Mucosa of descending colon (tissue), 3 donors: Measurements from ENCODE around the gene C19orf47. TPM values are rescaled to one million over a fixed set of nuclear protein-coding genes. Genes with fewer than 3 reads are reported as not detected.

Experiments used
- ATAC-seq: fragments of 200-7000 bp; cut with Tn5 transposase; one replicate; pipeline ENCODE4 v1.9.1; 2020; ENCODE audit warnings: mild to moderate bottlenecking, moderate library complexity
- DNase-seq, 3 donors: peaks; one replicate each; pipeline ENCODE4 v3.0.0-alpha.2; 2020
- H3K36me3 ChIP-seq: fragments of 200-600 bp; one replicate; pipeline ENCODE4 v1.8.0; 2021; ENCODE audit warnings: low read depth, mild to moderate bottlenecking
- H3K4me1 ChIP-seq: fragments of 200-600 bp; one replicate; pipeline ENCODE4 v1.8.0; 2021; ENCODE audit warnings: low read depth, mild to moderate bottlenecking
- H3K4me3 ChIP-seq: fragments of 200-600 bp; one replicate; pipeline ENCODE4 v1.8.0; 2021; ENCODE audit warnings: mild to moderate bottlenecking
- H3K9me3 ChIP-seq: fragments of 200-600 bp; one replicate; pipeline ENCODE4 v1.8.0; 2021; ENCODE audit warnings: mild to moderate bottlenecking
- CTCF ChIP-seq: fragments of 200-600 bp; IDR thresholded peaks from one replicate; pipeline ENCODE4 v1.8.0; 2022; ENCODE audit warnings: antibody characterized with exemption, mild to moderate bottlenecking
- intact Hi-C, 2 donors: fragments of 100-400 bp; cut with DNase I in 1 of 2; cut with micrococcal nuclease in 1 of 2; formaldehyde crosslinking; loops; one replicate each; pipeline versions ENCODE4 v1.11.0 to v1.11.1; 2022; cut with DNase I, micrococcal nuclease
- total RNA-seq, 3 donors: library from RNA; stranded (reverse); fragmentation: NEBNext Ultra II Directional in 2 of 3; extraction: Animal tissue kit (Norgen Biotek cat#: 25700) in 2 of 3; gene quantifications; one replicate each; pipeline versions ENCODE4 v1.2.1 to v1.2.4, GENCODE V29; 2021 to 2023
- donor health status: DM: no; HTN: no; CAD: no; lungs with moderate emphysema.
- donor health status: DM: no; HTN: no; CAD: no.
- donor health status: DM: no; HTN: yes; CAD: no.

Gene C19orf47
- total RNA-seq, 3 donors from 2014 or later: 12.1 to 21.2 (median 12.5) TPM

GRCh38 chr19:40285353-40286234 is 62.6 kb downstream of the C19orf47 start:
- Histone ChIP-seq H3K9me3 (no peaks in the 10 kb centered on the region), H3K4me1 (peaks cover 25% of the 10 kb centered on the region), H3K4me3 (peak overlapping the region; percentile 71), H3K36me3 (no peaks in the 10 kb centered on the region)
- ATAC-seq (peak; percentile 90), DNase-seq (peak; percentile 97 to 100 (median 97))
- intact Hi-C loops: no loop called here
- no peak for TF ChIP-seq CTCF

GRCh38 chr19:40284501-40285352 is 63.5 kb downstream of the C19orf47 start, which contains the start of gene AKT2:
Gene AKT2 (minus strand): TSS chr19:40285345. CDS start chr19:40265267, 20,078 bp downstream.
- DNase-seq (no peak), ATAC-seq (peak; percentile 53)
- intact Hi-C loops: no loop called here
- no peak for TF ChIP-seq CTCF
- Histone ChIP-seq H3K36me3 (no peaks in the 10 kb centered on the region), H3K4me1 (peaks cover 34% of the 10 kb centered on the region), H3K9me3 (no peaks in the 10 kb centered on the region), H3K4me3 (peak within 1 kb of the TSS; percentile 71)

- Histone ChIP-seq H3K9me3 (no peaks in the 10 kb centered on the region), H3K4me3 (peak overlapping the region; percentile 71), H3K4me1 (peaks cover 39% of the 10 kb centered on the region), H3K36me3 (no peaks in the 10 kb centered on the region)
- DNase-seq (no peak), ATAC-seq (no peak)
- TF ChIP-seq CTCF: no peak
- intact Hi-C loops: no loop called here
Observed at GRCh38 chr19:40284251-40284500, 64.0 kb downstream of the C19orf47 start.

GRCh38 chr19:40283414-40284250 is 64.6 kb downstream of the C19orf47 start:
- peak in 1 of 3 donors; percentile 13 for DNase-seq
- Histone ChIP-seq H3K4me3 (no peak overlapping the region), H3K9me3 (no peaks in the 10 kb centered on the region), H3K36me3 (no peaks in the 10 kb centered on the region), H3K4me1 (peaks cover 44% of the 10 kb centered on the region)
- ATAC-seq: no peak
- intact Hi-C loops: no loop called here
- no peak for TF ChIP-seq CTCF

GRCh38 chr19:40282920-40283319 is 65.3 kb downstream of the C19orf47 start:
- peaks cover 49% of the 10 kb centered on the region for H3K4me1 ChIP-seq
- intact Hi-C loops: no loop called here
- TF ChIP-seq CTCF: no peak
- no peak overlapping the region for H3K4me3 ChIP-seq
- H3K9me3 ChIP-seq: no peaks in the 10 kb centered on the region
- DNase-seq (no peak), ATAC-seq (no peak)
- H3K36me3 ChIP-seq: no peaks in the 10 kb centered on the region
